Cardiac septum (tissue), 1 donor: Measurements from ENCODE around the gene ADAMTS19. TPM values are rescaled to one million over a fixed set of nuclear protein-coding genes. Genes with fewer than 3 reads are reported as not detected.

Experiments
- DNase-seq: peaks from one replicate; pipeline ENCODE4 v3.0.0-alpha.2; 2020; ENCODE audit warnings: low spot score
- intact Hi-C: fragments of 100-400 bp; cut with DNase I; formaldehyde crosslinking; loops from one replicate; pipeline ENCODE4 v1.14.0; 2022
- total RNA-seq: library from RNA; stranded (reverse); fragmentation: NEBNext Ultra II Directional; extraction: Animal tissue kit (Norgen Biotek cat#: 25700); gene quantifications from one replicate; pipeline ENCODE4 v1.2.1, GENCODE V29; 2021
- donor health status: DM: no; HTN: no; CAD: no.

The ADAMTS19 gene
- total RNA-seq, 1 donor from 2014 or later: 0.40 TPM

DNA sequence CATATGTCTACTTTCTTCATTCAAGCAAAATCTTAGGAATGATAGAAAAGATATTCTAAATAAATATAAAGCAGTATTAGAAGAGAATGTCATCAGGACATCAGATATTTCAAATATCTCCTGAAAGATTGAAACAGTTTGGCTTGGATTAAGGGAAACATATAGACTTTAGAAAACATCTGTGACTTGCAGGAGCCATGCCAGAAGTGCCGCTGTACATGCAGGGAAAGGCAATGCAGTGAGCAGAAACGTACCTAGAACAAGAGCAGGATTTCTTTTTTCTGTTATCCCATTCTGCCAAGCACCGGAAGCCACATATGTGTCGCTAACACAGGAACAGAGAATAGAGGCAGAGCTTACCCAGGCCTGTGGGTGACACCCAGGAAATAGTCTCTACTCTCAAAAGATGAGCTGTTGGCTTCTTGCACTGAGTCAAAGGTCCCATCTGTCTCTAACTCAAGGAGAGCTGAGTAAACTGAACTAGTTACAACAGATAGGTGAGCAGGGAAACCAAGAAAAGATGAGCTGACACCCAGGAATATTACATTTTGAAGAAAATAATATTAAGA is 5.8 kb downstream of the ADAMTS19 start:
- DNase-seq: no peak
- intact Hi-C loops: no loop called here

DNA sequence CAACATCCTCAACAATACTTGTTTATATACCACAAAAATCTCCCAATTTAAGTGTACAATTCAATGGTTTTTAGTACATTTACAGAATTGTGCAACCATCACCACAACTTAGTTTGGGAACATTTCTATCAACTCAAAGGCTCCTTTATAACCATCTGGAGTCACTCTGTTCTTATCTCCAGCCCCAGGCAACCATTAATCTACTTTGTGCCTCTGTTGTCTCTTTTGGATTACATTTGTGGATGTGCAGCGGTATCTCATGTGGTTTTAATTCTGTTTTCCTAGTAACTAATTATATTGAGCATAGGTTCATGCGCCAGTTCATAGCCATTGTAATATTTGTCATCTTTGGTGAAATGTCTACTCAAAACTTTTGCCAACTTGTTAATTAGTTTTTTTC is 14.4 kb downstream of the ADAMTS19 start:
- DNase-seq: no peak
- intact Hi-C loops: no loop called here

DNA sequence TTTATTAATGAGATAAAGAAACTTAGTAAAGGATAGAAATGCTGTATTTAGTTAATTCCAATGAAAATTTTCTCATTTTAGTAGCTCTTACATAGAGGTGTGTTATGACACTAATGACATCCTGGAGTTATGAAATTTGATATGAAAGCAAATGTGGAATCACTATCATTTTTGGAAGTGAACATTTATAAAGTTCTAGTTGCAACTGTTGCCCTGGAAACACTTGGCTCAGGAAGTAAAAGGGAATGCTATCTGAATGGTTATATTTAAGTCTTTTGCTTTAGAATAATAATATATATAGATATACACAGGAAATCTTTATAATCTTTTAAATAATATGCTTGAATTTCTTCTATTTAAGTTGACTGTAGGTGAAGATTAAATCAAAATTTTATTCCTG is 16.7 kb downstream of the ADAMTS19 start:
- intact Hi-C loops: no loop called here
- no peak for DNase-seq

DNA sequence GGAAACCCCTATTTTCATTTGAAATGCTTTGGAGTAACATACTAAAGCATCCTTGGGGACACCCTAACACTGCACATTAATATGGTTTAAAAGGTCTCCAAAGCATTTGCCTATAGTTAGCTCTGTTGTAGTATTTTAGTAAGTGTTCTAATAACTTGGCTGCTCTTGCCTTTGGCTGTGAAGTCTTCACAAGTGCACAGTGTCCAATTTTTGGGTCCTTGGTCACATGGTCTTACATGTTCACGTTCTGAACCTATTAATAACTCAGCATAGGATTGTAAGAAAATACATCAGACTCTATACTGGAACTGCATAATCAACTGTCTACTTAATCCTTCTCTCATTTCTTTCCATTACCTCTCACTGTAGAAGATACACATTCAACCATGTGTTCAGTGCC is 17.4 kb downstream of the ADAMTS19 start:
- intact Hi-C loops: no loop called here
- no peak for DNase-seq

DNA sequence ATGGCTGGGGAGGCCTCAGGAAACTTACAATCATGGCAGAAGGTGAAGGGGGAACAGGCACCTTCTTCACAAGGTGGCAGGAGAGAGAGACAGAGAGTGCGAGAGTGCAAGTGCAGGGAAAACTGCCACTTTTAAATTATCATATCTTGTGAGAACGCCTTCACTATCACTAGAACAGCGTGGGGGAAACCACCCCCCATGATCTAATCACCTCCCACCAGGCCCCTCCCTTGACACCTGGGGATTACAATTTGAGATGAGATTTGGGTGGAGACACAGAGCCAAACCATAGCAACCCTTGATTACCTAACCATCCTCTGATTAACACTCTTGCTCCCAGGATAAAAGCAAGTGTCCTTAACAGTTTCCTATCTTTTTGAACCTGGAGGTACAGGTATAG is 21.1 kb downstream of the ADAMTS19 start:
- DNase-seq: no peak
- intact Hi-C loops: no loop called here

DNA sequence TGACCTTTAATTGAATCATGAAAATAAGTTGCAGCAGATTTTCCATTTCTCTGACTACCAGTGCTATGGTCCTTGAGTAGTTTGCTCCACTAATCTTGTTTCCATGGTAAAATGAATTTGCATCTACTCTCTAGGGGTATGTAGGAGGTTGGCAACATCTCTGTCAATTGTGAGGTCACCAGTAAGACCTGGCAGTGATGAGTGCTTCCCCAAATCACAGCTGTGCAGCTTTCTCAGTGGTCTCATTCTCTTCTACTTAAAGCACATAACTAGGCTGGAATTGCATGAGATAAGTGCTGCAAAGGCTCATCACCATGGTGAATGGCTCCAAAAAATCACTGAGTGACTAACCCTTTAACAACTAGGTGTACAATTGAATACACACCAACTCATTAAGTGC is 36.3 kb downstream of the ADAMTS19 start:
- DNase-seq: no peak

DNA sequence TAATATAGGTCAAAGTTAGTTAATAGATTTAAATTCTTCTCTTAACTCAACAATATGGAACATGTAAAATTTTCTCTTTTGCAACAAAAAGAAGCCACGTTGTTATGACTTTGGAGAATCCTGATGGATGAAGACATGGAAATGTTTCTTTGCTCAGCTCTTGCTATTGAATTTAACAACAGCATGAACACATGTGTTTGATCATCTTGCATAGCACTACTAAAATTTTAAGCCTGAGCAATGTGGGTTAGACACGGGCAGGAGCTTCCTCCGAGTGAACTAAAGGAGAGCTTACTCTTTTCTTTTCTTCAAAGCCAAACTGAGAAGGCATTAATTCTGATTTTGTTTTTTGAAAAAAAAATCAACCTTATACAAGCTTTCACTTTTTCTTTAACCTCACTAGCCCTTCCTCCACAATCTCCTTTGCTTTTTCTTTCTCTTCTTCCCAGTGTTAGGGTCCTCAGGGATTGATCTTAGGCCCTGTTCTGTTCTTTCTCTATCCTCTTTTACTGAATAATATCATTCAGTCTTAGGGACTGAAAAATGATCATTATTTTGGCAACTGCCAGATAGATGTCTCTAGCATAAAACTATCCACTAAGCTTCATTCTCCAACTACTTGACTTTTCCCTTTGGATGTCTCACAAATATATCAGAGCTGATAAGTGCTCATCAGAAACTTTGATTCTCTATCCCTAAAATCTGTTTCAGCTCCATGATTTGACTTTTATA is 36.9 kb downstream of the ADAMTS19 start:
- no peak for DNase-seq
- intact Hi-C loops: no loop called here

More for the DNA sequence above, 36.3 kb downstream of the ADAMTS19 start:
- intact Hi-C loops: no loop called here

DNA sequence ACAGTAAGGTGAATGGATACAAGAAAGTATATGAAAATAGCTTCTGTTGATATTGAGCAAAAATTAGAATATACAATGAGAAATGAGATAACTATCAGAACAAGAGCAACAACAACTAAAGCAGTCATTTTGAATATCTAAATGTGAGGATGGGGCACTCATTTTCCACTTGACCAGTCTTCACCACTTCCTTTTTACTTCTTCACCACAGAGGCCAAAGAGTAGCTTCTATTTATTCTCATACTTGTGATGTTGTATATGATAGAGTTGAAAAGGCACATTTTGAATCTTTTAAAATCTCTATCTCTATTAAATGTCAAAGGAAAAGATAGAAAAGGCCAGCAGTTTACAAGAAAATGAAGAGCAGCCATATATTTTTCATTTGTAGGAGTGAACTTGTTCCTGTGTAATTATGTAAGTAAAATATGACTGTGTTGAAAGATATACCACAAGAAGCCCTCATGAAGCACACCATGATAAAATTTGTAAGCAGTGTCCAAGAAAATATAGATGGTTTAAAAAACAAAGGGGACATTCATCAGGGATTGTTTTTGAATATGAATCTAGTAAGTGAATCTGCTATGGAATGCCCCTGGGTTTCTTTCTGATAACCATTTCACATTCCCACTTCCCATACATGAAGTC is 39.2 kb downstream of the ADAMTS19 start:
- intact Hi-C loops: no loop called here
- no peak for DNase-seq

DNA sequence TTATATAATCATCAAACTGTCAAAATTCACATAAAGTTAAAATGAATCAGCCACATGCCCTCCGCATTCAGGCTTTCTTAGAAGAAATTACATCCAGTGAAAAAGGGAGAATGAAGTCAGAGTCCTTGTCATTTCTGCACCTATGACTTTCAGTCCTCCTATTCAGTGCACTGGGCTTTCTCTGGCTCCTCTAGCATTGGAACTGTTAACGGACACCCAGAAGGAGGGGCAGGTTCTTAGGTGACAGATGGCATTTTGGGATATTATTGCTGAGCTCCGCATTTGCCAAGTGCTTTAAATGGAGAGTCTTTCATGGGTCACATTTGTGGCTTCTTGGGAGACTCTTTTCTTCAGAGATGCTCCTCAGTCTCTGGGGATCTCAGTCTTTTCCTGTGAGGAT is 40.0 kb downstream of the ADAMTS19 start:
- intact Hi-C loops: no loop called here
- no peak for DNase-seq

DNA sequence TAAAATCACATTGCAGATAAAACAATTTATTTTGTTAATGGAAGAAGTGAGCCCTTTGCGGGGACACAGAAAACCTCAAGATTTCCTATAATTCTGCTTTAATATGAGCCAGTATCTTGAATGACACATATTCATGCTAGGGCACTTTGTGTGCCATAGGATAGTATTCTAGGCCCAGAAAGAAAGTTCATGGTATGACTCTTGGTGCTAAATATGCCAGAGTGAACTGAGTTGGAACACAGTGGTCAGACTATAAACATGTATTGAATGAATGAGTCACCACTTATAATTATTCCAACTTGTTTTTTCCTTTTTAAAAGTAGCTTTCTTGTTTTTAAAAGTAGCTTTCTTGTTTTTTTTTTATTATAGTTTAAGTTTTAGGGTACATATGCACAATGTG is 46.0 kb downstream of the ADAMTS19 start:
- DNase-seq: no peak
- intact Hi-C loops: no loop called here

DNA sequence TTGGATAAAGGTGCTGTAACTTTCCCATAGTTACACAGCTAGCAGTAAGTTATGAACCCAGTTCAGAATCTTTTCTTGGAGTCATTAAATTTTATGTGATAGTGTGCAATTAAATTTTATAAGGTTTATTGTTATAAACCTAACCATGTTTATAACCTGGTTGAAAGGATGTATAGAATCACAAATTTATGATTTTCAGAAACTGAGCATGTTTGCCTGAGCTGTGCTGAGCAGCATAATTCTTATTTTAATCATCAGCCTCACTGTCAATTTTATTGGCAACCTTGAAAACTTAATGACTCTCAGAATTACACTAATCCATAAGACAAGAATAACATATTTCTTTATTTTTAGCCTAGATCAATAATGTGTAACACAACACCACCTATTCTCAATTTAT is 46.9 kb downstream of the ADAMTS19 start:
- DNase-seq: no peak
- intact Hi-C loops: no loop called here

DNA sequence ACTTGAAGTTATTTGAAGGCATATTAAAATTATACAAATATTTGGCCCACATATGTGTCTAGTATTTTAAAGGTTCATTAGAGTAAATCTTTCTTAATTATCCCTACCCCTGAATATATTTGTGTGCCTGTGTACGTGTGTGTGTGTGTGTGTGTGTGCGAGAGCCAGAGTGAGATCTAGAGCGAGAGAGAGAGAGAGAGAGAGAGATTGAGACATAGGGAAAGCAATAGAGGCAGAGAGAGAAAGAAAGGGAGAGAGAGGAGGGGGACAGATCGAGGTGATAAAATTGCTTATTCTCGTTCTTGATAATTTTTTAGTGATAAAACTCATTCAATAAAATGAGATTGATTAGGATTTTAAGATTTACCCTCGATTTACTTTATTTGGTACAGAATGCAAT is 47.4 kb downstream of the ADAMTS19 start:
- intact Hi-C loops: no loop called here
- no peak for DNase-seq

DNA sequence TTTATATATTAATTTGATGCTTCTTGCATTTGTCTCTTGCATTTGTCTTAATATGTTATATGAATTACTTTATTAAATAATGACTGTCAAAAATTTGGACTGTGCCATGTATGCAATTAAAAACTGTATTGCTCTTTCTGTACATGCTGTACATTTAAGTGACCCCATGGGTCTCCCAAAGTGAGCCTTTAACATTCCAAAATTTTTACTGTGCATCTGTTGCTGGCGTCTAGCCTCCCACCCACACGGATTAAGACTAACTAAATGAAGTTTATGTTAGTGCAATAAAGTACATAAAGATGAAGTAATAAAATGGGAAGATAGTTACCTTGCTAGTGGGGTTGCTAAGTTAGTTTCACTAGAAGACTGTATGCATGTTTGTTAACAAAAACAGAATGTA is 48.5 kb downstream of the ADAMTS19 start:
- intact Hi-C loops: no loop called here
- no peak for DNase-seq

DNA sequence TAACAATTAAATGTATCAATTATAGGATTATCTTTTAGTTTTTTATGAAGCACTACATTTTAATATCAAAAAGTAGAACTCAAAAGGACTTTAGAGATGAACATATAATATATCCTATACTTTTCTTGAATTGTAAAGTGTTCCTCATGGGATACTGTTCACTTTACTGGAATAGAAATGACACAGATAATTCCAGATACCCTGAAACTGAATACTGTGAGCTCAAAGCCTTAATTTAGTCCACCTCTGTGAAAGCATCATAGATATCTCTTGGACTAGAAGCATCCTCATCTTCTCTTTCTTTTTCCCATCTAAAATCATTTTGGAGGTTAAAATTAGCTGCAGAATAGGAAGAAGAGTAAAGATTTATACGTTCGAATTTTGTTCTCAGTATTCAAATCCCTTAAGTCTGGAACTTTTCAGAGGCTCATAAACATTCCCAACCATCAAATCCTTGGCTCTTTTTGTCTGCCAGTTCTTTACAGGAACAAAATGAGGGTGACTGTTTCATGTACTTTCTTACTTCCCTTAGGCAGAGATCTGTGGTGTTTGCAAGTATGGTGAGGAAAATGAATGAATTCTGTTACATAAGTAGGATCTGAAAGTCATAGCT is 49.4 kb downstream of the ADAMTS19 start:
- no peak for DNase-seq
- intact Hi-C loops: no loop called here

DNA sequence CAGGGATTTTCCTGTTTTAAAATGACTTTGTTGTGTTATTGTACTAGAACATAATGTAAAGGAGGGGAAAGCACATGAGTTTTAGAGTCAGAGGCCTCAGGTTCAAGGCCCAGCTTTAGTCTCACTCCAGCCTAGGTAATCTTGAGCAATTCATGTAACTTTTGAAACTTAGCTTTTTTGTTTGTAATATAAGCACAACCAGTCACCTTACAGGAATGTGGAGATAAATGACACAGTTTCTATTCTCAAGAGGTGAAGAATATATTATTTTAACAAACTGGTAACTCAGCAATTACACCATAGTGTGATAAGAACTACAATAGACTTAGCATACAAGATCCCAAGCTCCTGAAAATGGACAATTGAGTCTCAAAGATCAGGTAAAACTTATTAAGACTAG is 51.2 kb downstream of the ADAMTS19 start:
- DNase-seq: no peak
- intact Hi-C loops: no loop called here

DNA sequence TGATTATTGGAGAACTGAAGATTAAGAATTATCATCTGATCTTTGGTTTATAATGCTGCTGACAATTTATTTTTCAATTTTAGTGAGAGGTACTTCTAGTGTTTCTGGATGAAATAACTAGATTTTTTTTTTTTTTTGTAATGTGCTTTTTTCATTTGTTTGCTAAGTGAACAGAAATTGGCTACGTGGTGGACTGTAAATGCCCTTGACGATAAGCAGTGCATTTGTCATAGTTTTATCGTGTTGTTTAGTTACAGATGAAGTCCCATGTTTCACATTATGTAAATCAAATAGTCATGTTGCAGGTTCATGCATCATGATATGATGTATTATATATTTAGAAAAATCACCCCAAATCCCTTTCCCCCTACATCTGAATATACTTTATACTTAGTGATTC is 81.0 kb downstream of the ADAMTS19 start:
- no peak for DNase-seq

DNA sequence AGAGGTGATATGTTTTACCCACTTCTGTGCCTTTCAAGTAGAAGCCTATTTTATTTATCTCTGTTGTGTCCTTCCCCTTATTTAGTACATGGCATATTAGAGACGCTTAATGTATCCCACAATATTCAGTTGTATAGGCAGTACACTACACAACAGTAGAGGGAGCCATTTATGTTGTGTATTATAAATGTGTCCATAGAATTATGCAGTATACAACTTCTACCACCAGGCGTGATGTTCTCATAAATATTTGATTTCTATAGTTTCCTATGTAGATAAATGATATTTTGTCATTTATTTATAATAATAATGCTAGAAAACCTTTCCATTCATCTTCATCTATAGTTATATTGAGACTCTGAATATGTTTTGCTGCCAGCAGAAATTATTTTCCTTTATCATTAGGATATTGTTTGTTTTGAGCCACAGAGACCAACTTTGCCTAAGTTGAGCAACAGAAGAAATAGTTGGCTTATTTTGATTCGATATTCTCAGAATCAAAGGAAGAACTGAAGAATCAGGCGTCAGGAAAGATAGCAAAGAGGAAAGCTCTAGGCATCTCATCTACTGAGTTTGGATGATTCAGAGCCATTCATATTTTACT is 81.7 kb downstream of the ADAMTS19 start:
- no peak for DNase-seq
- intact Hi-C loops: no loop called here

More for the DNA sequence above, 81.0 kb downstream of the ADAMTS19 start:
- intact Hi-C loops: no loop called here

DNA sequence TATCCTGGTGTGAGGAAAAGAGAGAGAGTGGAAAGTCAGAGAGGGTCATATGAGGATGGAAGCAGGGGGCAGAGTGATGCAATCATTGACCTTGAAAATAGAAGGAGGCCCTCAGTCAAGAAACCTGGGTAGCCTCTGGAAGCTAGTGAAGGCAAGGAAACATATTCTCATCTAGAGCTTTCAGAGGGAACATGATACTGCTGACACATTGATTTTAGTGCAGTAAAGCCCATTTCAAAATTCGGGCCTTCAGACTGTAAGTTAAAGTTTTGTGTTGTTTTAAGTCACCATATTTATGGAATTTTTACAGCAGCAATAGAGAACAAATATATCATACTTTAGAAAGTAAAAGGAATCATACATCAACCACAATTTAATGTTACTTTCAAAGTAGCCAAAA is 87.0 kb downstream of the ADAMTS19 start:
- intact Hi-C loops: no loop called here
- no peak for DNase-seq

DNA sequence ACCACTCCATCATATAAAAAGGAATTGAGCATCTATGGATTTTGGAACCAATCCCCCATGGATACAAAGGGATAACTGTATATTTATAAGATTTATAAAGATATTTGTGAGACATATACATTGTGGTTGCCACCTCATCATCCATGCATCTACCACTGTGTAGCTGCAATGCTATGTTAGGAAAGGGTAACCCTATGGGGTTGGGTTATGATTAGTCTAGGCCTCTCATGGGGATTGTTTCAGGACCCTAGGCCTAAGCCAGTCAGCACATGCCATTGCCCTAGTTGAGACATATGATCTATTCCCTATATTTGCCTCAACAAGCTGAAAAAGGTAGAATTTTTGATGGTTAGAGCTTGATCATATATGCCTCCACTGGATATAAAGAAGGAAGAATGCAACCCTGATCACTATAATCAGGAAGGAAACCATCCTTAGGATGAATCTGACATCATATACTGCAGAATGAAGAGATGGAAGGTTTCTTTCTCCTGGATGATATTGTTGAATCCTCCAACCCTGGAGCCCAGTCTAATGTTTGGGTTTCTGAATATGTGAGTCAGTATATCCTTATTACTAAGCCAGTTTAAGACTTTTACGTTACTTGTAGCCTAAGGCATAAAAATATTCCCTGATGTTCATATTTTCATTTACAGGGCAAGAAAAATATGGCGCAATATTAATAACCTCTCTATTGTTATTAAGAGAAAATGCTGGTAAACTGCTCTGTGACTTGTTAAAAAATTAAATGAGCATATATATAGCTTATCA is 94.2 kb downstream of the ADAMTS19 start:
- intact Hi-C loops: no loop called here
- DNase-seq: no peak

DNA sequence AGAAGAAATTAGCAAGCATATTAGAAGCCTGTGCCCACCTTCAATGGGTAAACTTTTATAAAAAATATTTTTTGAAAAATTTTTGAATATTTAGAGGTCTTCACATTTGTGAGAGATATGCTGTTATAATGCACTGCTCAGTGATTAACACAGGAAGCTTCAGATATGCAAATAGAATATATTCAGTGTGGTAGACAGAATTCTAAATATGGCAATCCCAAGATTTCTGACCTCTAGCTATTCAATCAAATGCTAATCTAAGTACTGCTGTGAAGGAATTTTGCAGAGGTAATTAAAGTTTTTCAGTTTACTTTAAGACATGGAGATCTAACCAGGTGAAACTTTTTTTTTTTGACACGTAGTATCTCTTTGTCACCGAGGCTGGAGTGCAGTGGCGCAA is 103.5 kb downstream of the ADAMTS19 start:
- DNase-seq: no peak
- intact Hi-C loops: no loop called here
